Ecto neural progenitor cell (in vitro differentiated cells): ENCODE data around the gene SERINC2.
"Not testable (repeated sequence)": the region's sequence is repeated elsewhere in the genome, so short reads cannot be mapped to it uniquely, and the experiment has no call there.

Source experiments
- DNase-seq: peaks from one replicate; pipeline ENCODE4 v3.0.0-alpha.2; 2018; ENCODE audit warnings: low spot score

SERINC2 gene

DNA sequence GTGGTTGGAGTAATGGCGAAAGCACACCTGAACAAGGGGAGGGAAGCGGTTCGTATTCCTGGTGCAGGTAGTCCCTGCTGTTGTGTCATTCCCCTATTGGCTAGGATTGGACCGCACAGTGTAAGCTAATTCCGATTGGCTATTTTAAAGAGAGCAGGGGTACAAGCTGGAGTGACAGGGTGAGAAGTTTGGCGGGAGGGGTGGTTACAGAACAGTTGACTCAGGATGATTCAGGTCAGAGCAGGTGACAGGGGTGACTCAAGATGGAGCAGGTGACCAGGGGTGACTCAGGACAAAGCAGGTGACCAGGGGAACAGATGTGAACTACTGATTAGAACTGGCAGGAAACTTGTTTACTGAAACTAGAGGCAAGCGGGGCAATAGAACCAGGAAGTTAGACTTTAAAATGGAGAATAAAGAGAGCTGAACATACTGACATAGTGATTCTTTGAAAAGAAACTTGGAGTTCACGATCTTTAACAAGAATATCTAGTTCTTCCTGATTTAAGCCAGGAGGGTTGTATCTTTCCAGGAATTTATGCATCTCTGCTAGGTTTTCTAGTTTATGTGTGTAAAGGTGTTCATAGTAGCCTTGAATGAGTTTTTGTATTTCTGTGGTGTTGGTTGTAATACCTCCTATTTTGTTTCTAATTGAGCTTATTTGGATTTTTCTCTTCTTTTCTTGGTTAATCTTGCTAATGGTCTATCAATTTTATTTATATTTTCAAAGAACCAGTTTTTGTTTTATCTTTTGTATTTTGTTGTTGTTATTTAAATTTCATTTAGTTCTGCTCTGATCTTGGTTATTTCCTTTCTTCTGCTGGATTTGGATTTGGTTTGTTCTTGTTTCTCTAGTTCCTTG is 58.7 kb downstream of the SERINC2 start:
- DNase-seq = not testable (repeated sequence)

DNA sequence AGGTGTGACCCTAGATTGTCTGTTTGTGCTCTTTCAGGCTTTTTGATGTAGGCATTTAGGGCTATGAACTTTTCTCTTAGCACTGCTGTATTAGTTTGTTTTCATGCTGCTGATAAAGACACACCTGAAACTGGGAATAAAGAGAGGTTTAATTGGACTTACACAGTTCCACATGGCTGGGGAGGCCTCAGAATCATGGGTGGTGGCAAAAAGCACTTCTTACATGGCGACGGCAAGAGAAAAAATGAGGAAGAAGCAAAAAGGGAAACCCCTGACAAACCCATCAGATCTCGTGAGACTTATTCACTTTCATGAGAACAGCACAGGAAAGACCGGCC is 59.3 kb downstream of the SERINC2 start:
- DNase-seq = not testable (repeated sequence)

DNA sequence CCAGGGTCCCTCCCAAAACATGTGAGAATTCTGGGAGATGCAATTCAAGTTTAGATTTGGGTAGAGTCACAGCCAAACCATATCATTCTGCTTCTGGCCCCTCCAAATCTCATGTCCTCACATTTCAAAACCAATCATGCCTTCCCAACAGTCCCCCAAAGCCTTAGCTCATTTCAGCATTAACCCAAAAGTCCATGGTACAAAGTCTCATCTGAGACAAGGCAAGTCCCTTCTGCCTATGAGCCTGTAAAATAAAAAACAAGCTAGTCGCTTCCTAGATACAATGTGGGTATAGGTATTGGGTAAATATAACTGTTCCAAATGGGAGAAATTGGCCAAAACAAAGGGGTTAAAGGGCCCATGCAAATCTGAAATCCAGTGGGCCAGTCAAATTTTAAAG is 59.7 kb downstream of the SERINC2 start:
- DNase-seq = not testable (repeated sequence)

DNA sequence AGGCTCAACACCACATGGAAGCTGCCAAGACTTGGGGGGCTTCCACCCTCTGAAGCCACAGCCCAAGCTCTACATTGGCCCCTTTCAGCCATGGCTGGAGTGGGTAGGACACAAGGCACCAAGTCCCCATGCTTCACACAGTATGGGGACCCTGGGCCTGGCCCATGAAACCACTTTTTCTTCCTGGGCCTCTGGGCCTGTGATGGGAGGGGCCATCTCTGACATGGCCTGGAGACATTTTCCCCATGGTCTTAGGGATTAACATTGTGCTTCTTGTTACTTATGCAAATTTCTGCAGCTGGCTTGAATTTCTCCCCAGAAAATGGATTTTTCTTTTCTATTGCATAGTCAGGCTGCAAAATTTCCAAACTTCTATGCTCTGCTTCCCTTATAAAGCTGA is 60.5 kb downstream of the SERINC2 start:
- DNase-seq = not testable (repeated sequence)

DNA sequence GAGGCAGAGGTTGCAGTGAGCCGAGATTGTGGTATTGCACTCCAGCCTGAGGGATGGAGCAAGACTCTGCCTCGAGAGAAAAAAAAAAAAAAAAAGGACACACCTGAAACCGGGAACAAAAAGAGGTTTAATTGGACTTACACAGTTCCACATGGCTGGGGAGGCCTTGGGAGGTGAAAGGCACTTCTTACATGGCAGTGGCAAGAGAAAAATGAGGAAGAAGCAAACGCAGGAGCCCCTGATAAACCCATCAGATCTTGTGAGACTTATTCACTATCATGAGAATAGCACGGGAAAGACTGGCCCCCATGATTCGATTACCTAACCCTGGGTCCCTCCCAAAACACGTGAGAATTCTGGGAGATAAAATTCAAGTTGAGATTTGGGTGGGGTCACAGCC is 61.6 kb downstream of the SERINC2 start:
- not testable (repeated sequence) for DNase-seq

DNA sequence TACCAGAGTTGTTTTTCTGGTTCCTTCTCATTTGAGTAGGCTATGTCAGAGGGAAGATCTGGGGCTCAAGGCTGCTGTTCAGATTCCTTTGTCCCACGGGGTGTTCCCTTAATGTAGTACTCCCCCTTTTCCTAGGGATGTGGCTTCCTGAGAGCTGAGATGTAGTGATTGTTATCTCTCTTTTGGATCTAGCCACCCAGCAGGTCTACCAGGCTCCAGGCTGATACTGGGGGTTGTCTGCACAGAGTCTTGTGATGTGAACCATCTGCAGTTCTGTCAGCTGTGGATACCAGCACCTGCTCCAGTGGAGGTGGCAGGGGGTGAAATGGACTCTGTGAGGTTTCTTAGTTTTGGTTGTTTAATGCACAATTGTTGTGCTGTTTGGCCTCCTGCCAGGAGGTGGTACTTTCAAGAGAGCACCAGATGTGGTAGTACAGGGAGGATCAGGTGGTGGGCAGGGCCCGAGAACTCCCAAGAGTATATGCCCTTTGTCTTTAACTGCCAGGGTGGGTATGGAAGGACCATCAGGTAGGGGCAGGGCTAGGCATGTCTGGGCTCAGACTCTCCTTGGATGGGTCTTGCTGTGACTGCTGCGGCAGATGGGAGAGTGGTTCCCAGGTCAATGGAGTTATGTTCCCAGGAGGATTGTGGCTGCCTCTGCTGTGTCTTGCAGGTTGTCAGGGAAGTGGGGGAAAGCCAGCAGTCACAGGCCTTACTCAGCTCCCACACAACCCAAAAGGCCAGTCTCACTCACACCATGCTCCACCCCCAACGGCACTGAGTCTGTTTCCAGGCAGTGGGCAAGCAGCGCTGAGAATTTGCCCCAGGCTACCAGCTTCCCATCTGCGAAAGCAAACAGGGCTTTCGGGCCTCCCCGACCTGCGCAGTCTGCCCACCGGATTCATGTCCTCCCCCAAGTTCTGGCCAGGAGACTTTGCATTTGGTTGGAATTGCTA is 64.2 kb downstream of the SERINC2 start:
- no peak for DNase-seq

DNA sequence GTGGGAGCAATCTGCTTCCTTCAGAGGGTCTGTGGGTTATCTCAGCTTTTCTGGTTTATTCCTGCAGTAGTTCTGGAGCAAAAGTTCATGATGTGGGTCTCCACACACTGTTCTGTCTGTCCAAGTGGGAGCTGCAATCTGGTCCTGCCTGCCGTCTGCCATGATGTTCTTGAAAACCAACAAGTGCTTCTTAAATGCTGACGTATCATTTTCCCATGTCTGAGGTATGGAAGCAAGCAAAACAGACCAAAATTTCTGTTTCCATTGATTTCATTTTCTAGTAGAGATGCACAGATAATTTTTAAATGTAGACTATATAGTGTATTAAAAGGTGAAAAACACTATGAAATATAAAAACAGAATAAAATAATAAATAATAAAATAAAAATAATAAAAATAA is 65.2 kb downstream of the SERINC2 start:
- DNase-seq = no peak

DNA sequence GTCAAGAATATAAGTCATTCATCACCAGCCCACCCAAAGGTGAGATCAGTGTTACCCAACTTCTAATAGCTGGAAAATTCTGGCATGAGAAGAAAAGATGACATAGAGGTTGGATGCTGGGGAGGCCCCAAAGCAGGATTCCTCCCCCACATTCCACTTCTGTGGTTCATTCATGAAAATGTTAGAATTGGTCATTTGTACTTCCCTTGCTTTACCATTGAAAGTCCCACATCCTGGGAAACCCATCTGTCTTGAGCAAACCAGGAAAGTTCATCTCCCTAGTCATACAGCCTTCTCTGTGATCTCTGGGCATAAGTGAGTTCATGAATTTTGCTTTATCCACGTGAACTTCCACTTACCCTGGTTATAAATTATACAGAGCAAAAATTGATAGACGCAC is 66.8 kb downstream of the SERINC2 start:
- DNase-seq = no peak

DNA sequence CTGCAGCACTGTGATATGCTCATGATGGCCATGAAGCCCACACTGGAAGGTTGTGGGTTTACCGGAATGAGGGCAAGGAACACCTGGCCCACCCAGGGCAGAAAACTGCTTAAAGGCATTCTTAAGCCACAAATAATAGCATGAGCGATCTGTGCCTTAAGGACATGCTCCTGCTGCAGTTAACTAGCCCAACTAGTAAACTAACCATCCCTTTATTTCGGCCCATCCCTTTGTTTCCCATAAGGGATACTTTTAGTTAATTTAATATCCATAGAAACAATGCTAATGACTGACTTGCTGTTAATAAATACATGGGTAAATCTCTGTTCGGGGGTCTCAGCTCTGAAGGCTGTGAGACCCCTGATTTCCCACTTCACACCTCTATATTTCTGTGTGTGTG is 67.4 kb downstream of the SERINC2 start:
- DNase-seq = not testable (repeated sequence)

DNA sequence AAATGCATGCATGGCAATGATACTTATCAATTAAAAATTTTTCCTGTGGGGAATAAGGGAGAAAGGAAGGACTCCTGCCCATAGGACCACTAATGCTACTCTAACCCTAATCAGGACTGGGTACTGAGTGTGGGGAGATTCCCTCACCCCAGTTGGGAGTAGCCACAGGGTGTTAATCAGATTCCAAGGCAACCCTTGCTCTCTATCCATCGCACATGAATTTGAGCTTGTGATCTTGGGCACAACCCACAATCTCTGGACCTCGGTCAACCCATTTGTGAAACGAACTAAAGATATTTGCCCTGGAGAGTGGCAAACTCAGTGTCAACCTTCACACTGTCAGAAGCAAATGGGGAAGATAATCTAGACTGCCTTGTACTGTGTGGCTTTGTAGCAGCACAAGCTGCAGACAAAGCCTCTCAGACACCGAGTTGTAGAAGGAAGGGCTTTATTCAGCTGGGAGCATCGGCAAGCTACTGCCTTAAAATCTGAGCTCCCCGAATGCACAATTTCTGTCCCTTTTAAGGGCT is 69.5 kb downstream of the SERINC2 start:
- no peak for DNase-seq

DNA sequence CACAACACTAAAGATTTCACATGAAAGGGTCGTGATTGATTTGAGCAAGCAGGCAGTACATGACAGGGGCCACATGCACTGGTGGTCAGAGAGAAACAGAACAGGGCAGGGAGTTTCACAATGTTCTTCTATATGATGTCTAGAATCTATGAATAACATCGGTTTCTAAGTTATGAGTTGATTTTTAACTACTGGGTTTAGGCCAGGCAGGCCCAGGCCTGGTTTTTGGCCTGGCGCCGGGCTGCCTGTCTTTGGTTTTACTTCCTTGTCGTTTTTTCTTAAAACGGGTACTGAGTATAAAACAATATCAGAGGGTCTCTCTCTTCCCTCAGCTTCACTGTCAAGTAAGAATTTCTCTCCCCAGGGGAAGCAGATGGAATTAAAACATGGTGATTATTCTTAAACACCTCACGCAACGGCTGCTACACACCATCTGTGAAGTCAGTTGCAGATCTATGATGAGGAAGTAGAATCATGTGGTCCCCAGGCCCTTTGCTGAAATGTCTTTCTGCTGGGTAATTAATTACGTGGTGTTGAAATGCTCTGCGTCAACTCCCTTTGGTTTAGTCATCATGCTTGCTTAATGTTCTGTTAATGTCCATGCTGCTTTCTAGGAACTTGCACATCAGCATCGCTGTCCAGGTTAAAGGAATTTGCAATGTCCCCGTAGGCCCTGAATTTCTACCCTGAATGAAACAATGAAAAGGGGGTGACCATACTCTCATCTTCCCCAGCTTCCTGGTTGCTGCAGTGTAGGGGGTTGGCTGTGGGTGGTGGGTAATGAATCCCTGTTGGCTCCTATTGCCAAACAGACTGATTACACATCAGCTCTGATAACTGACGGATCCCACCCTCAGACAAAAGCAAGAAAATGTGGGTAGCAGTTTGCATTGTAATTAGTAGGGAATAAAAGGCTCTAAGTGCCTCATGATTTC is 70.3 kb downstream of the SERINC2 start:
- no peak for DNase-seq
